Hematopoietic multipotent progenitor cell treated with erythropoietin and hydrocortisone succinate and interleukin-3 and kit ligand, for 6 days (in vitro differentiated cells): ENCODE results near the gene TMEM11.
A peak's percentile ranks its signal among the peaks of the same experiment; 100 is the strongest.

ENCODE experiments used
- DNase-seq: peaks from one replicate; pipeline ENCODE4 v3.0.0-alpha.2; 2015

The TMEM11 gene

DNA sequence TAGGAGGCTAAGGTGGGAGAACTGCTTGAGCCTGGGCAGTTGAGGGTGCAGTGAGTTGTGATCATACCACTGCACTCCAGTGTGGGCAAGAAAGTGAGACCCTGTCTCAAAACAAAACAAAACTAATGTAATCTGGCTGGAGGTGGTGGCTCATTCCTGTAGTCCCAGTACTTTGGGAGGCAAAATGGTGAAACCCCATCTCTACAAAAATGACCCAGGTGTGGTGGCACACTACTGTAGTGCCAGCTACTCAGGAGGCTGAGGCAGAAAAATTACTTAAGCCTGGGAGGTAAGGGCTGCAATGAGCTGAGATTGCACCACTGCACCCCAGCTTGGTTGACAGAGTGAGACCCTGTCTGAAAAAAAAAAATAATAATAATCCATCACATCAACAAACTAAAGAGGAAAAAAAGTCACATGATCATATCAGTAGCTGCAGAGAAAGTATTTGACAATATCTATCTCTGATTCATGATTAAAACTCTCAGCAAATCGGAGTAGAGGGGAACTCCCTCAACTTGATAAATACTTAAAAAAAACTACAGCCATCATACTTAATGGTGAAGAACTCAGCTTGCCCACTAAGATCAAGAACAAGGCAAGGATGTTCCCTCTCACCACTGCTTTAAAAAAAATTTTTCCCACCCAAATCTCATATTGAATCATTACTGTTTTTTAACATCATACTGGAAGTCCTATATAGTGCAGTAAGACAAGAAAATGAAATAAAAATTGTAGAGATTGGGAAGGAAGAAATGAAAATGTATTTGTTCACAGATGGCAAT, 56.2 kb downstream of the TMEM11 start:
- DNase-seq = no peak

DNA sequence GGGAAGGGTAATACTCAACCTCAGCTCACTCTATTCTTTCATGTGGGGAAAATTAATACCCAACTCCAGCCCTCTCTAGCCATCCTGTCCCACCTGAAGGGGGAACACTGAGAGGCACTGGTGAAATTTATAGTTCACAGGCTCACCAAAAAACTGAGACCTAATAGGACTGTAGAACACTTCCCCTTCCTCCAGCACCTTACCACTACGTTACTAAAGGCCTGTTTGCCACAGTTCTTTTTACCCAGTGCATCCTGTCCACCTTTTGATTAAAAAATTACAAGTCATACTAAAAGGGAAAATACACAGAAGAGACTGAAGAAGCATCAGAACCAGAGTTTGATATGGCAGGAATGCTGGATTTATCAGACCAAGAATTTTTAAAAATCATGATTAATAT, 61.2 kb downstream of the TMEM11 start:
- peak; percentile 26 for DNase-seq

DNA sequence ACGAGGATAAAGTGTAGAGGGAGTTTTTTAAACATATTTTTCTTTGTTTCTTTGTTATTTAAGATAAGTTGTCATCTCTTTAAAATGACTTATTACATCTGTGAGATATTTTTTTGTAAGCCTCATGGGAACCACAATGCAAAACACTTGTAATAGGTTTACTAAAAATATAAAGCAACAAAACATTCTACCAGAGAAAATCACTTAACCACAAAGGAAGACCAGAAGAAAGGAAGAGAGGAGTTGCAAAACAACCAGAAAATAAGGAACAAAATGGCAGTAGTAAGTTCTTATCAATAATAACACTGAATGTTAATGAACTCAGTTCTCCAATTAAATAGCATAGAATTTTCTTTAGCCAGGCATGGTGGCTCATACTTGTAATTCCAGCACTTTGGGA, 64.3 kb downstream of the TMEM11 start:
- peak; percentile 40 for DNase-seq
